Liver (tissue), 9 donors: ENCODE data around the gene SNX5. TPM values are rescaled to one million over a fixed set of nuclear protein-coding genes. Genes with fewer than 3 reads are reported as not detected.

Source experiments
- DNase-seq: peaks from one replicate; pipeline ENCODE4 v3.0.0-alpha.2; 2017; ENCODE audit warnings: low spot score
- H3K27ac ChIP-seq, 2 donors: one replicate each; pipeline ENCODE4 v1.7.0; 2013; ENCODE audit warnings: inconsistent platforms in 2 of 2, low read length in 2 of 2, control low read depth in 1 of 2, low read depth in 1 of 2, mild to moderate bottlenecking in 1 of 2
- H3K27me3 ChIP-seq, 4 donors: one replicate each; pipeline versions ENCODE4 v1.6.1 to v1.7.0; 2013; ENCODE audit warnings: low read length in 3 of 4, inconsistent platforms in 1 of 4, mild to moderate bottlenecking in 1 of 4, moderate library complexity in 1 of 4; ENCODE audit not compliant: control insufficient read depth in 4 of 4, insufficient read depth in 4 of 4
- H3K36me3 ChIP-seq, 4 donors: one replicate each; pipeline versions ENCODE4 v1.6.1 to v1.7.0; 2013; ENCODE audit warnings: low read length in 3 of 4, mild to moderate bottlenecking in 3 of 4, low read depth in 1 of 4, moderate library complexity in 1 of 4; ENCODE audit not compliant: control insufficient read depth in 4 of 4, insufficient read depth in 3 of 4
- H3K4me1 ChIP-seq, 4 donors: one replicate each; pipeline versions ENCODE4 v1.6.1 to v1.7.0; 2013; ENCODE audit warnings: low read length in 3 of 4, mild to moderate bottlenecking in 3 of 4, moderate library complexity in 1 of 4; ENCODE audit not compliant: control insufficient read depth in 4 of 4, insufficient read depth in 4 of 4
- H3K4me3 ChIP-seq, 3 donors: one replicate each; pipeline versions ENCODE4 v1.6.1 to v1.7.0; 2013; ENCODE audit warnings: low read length in 3 of 3, control low read depth in 1 of 3, low read depth in 1 of 3, mild to moderate bottlenecking in 1 of 3
- H3K9ac ChIP-seq, 2 donors: one replicate each; pipeline ENCODE4 v1.7.0; 2013; ENCODE audit warnings: low read length in 2 of 2, mild to moderate bottlenecking in 2 of 2, moderate library complexity in 2 of 2, control low read depth in 1 of 2, low read depth in 1 of 2
- H3K9me3 ChIP-seq, 4 donors: one replicate each; pipeline versions ENCODE4 v1.6.1 to v1.7.0; 2013; ENCODE audit warnings: low read length in 3 of 4; ENCODE audit not compliant: control insufficient read depth in 4 of 4
- EGR1 ChIP-seq, 2 donors: IDR thresholded peaks; 2 replicates each; pipeline ENCODE4 v1.6.1; 2016 to 2018; ENCODE audit warnings: antibody characterized with exemption in 2 of 2, low read depth in 2 of 2
- FOXA1 ChIP-seq: IDR thresholded peaks from 2 replicates; pipeline ENCODE4 v1.6.1; 2016; ENCODE audit warnings: antibody characterized with exemption
- FOXA2 ChIP-seq: IDR thresholded peaks from 2 replicates; pipeline ENCODE4 v1.6.1; 2016; ENCODE audit warnings: antibody characterized with exemption
- GABPA ChIP-seq, 2 donors: IDR thresholded peaks in 1 of 2; conservative IDR thresholded peaks in 1 of 2; 2 replicates each; pipeline ENCODE4 v1.6.1; 2016; ENCODE audit warnings: antibody characterized with exemption in 2 of 2, mild to moderate bottlenecking in 1 of 2, moderate library complexity in 1 of 2
- HNF4A ChIP-seq, 2 donors: conservative IDR thresholded peaks; 2 replicates each; pipeline ENCODE4 v1.6.1; 2016; ENCODE audit warnings: antibody characterized with exemption in 2 of 2, mild to moderate bottlenecking in 2 of 2
- HNF4G ChIP-seq: IDR thresholded peaks from 2 replicates; pipeline ENCODE4 v1.6.1; 2016; ENCODE audit warnings: antibody characterized with exemption
- JUND ChIP-seq, 2 donors: IDR thresholded peaks; 2 replicates each; pipeline ENCODE4 v1.6.1; 2016; ENCODE audit warnings: antibody characterized with exemption in 2 of 2
- MAX ChIP-seq: IDR thresholded peaks from 2 replicates; pipeline ENCODE4 v1.6.1; 2016; ENCODE audit warnings: antibody characterized with exemption
- NR2F2 ChIP-seq: IDR thresholded peaks from 2 replicates; pipeline ENCODE4 v1.6.1; 2016; ENCODE audit warnings: antibody characterized with exemption
- RAD21 ChIP-seq, 2 donors: IDR thresholded peaks; 2 replicates each; pipeline ENCODE4 v1.6.1; 2016; ENCODE audit warnings: antibody characterized with exemption in 2 of 2, mild to moderate bottlenecking in 2 of 2
- REST ChIP-seq: IDR thresholded peaks from 2 replicates; pipeline ENCODE4 v1.6.1; 2016; ENCODE audit warnings: antibody characterized with exemption, mild to moderate bottlenecking
- RXRA ChIP-seq, 2 donors: IDR thresholded peaks; 2 replicates each; pipeline ENCODE4 v1.6.1; 2017 to 2018; ENCODE audit warnings: antibody characterized with exemption in 2 of 2, mild to moderate bottlenecking in 1 of 2
- SP1 ChIP-seq: IDR thresholded peaks from 2 replicates; pipeline ENCODE4 v1.6.1; 2018; ENCODE audit warnings: antibody characterized with exemption, mild to moderate bottlenecking
- TAF1 ChIP-seq: conservative IDR thresholded peaks from 2 replicates; pipeline ENCODE4 v1.6.1; 2016; ENCODE audit warnings: antibody characterized with exemption, mild to moderate bottlenecking
- YY1 ChIP-seq: IDR thresholded peaks from 2 replicates; pipeline ENCODE4 v1.6.1; 2016; ENCODE audit warnings: antibody characterized with exemption, mild to moderate bottlenecking
- ZBTB33 ChIP-seq: IDR thresholded peaks from 2 replicates; pipeline ENCODE4 v1.6.1; 2016; ENCODE audit warnings: antibody characterized with exemption
- WGBS: extraction: QIAGEN DNeasy Blood & Tissue Kit; methylation state at CpG from one replicate; pipeline ENCODE4 v1.1.7; 2013; 5-methylcytosine and 5-hydroxymethylcytosine counted together
- polyA plus RNA-seq, 2 donors: library from polyadenylated mRNA; stranded (reverse) in 1 of 2; unstranded in 1 of 2; fragments of 200-250 nt in 1 of 2; fragments of >200 nt in 1 of 2; fragmentation: Nextera tagmentation in 1 of 2; extraction: Ambion mirVana in 1 of 2; gene quantifications; one replicate each; pipeline versions ENCODE4 v1.2.1 to v1.2.3, GENCODE V29; 2013 to 2015
- total RNA-seq, 2 donors: library from RNA; depleted of rRNA; stranded (reverse); fragments of >200 nt; gene quantifications; one replicate each; pipeline ENCODE4 v1.2.3, GENCODE V29; 2014
- TF ChIP-seq, protein P1 (sequence below): IDR thresholded peaks from 2 replicates; pipeline ENCODE4 v1.6.1; 2016; ENCODE audit warnings: antibody characterized with exemption
- TF ChIP-seq, protein P2 (sequence below): fragments of 150-350 bp; IDR thresholded peaks from 2 replicates; pipeline ENCODE4 v1.5.1; 2017; ENCODE audit warnings: improper control_type of control experiment, low read depth, low read length; ENCODE audit not compliant: missing input control
- donor health status: healthy.
- donor health status: healthy.
- donor health status: healthy.
- donor health status: healthy.
- donor health status: healthy.

SNX5 gene
- total and polyA plus RNA-seq, 4 donors: 32.8 to 77.8 (median 46.2) TPM

DNA sequence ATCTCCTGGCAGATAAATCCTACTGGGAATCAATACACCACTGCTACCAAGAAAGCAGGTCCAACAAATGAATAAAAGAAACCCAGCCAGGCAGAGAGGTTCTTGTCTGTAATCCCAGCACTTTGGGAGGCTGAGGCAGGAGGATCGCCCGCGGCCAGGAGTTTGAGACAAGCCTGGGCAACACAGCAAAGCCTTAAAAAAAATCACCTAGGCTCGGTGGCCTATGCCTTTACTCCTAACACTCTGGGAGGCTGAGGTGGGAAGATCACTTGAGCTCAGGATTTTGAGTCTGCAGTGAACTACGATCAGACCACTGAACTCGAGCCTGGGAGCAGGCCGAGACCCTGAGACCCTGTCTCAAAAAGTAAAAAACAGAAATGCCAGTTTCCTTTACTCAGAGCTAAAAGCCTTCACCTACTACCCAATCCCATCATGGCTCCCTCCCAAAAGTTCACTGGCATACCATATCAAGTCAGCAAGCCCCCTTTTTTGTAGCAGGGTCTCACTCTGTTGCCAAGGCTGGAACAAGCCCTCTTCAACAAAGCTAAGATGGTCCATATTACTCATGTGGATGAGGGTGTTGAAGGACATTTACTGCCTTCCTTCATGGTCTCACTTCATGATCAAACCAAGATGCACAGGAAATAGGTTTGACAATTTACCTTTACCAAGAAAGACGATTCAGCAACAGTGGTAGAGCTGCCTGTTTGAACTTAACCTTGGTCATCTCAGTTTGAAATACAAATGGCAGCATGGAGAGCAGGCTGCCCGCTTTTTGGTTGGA, 5.3 kb downstream of the SNX5 start:
- Histone ChIP-seq H3K9ac (no peak overlapping the region), H3K36me3 (peaks cover 0 to 1% (median 0%) of the 10 kb centered on the region in 4 donors), H3K9me3 (no peaks in the 10 kb centered on the region), H3K4me3 (no peak overlapping the region), H3K27ac (peak overlapping the region in 1 of 2 donors; percentile 7), H3K4me1 (peaks cover 11 to 68% (median 55%) of the 10 kb centered on the region in 4 donors), H3K27me3 (no peaks in the 10 kb centered on the region)
- DNase-seq: no peak
- 84% methylated on average over 9 of the region's 9 CpGs for WGBS
- TF ChIP-seq EGR1 (IDR thresholded peaks at IDR 0.05; ENCODE audit: low read depth in 2 of 2) (no peak), TAF1 (no peak)

DNA sequence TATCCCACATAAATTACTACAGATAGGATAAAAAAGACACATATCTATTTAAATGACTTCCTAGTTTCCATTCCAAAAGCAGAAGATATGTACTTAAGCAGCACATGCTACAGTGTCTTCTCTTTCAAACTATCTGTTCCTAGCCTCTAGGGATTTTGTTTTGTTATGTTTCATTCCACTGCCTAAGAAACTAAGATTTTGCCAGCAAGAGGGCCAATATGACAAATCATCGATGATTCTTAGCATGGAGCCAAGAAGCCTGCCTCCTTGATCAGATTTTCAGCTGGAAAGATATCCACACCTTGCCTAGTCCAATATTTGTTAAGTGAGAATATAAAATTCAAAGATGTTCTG, 7.0 kb downstream of the SNX5 start:
- 52% methylated on average over 1 of the region's 1 CpG for WGBS
- H3K27me3 ChIP-seq: no peaks in the 10 kb centered on the region
- H3K36me3 ChIP-seq: peaks cover 0 to 1% (median 0%) of the 10 kb centered on the region in 4 donors
- H3K4me1 ChIP-seq: peaks cover 11 to 69% (median 57%) of the 10 kb centered on the region in 4 donors
- no peaks in the 10 kb centered on the region for H3K9me3 ChIP-seq
- H3K4me3 ChIP-seq: no peak overlapping the region
- TF ChIP-seq MAX (no peak), REST (no peak), HNF4G (no peak), SP1 (no peak), NR2F2 (no peak), ZBTB33 (no peak), TAF1 (no peak), FOXA2 (no peak), RXRA (IDR thresholded peaks at IDR 0.05) (no peak), YY1 (no peak), JUND (IDR thresholded peaks at IDR 0.05) (no peak), RAD21 (IDR thresholded peaks at IDR 0.05) (no peak), EGR1 (IDR thresholded peaks at IDR 0.05; ENCODE audit: low read depth in 2 of 2) (no peak), FOXA1 (no peak), GABPA (IDR thresholded peaks at IDR 0.05 in 1 of 2, conservative IDR thresholded peaks at IDR 0.05 in 1 of 2) (no peak), HNF4A (conservative IDR thresholded peaks at IDR 0.05) (no peak)
- TF ChIP-seq, protein P1, sequence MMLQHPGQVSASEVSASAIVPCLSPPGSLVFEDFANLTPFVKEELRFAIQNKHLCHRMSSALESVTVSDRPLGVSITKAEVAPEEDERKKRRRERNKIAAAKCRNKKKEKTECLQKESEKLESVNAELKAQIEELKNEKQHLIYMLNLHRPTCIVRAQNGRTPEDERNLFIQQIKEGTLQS: no peak
- TF ChIP-seq, protein P2, sequence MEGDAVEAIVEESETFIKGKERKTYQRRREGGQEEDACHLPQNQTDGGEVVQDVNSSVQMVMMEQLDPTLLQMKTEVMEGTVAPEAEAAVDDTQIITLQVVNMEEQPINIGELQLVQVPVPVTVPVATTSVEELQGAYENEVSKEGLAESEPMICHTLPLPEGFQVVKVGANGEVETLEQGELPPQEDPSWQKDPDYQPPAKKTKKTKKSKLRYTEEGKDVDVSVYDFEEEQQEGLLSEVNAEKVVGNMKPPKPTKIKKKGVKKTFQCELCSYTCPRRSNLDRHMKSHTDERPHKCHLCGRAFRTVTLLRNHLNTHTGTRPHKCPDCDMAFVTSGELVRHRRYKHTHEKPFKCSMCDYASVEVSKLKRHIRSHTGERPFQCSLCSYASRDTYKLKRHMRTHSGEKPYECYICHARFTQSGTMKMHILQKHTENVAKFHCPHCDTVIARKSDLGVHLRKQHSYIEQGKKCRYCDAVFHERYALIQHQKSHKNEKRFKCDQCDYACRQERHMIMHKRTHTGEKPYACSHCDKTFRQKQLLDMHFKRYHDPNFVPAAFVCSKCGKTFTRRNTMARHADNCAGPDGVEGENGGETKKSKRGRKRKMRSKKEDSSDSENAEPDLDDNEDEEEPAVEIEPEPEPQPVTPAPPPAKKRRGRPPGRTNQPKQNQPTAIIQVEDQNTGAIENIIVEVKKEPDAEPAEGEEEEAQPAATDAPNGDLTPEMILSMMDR: no peak
- peak overlapping the region; percentile 1 to 67 for H3K27ac ChIP-seq
- peak overlapping the region in 1 of 2 donors; percentile 65 for H3K9ac ChIP-seq
- no peak for DNase-seq
